Measurements from ENCODE around the gene ACAD9.

DNA sequence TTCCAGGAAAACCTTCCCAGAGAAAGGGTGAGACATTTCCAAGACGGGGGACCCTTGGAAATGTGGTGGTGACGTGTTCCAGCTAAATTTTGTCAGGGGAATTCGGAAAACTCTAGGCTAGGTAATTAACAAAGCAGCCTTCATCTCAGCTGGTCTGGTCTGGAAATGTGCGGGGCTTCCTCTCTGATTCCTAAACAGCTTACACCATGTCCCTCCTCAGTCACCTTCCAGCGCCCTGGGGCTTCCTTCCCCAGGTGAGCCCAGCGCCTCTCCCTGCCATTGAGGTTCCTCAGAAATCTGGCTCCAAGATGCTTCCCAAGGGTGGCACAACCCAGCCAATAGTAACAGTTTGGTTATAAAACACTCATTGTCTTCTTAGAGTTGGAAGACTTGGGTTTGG is 571 bp downstream of the ACAD9 start:
- TF ChIP-seq, protein P1, sequence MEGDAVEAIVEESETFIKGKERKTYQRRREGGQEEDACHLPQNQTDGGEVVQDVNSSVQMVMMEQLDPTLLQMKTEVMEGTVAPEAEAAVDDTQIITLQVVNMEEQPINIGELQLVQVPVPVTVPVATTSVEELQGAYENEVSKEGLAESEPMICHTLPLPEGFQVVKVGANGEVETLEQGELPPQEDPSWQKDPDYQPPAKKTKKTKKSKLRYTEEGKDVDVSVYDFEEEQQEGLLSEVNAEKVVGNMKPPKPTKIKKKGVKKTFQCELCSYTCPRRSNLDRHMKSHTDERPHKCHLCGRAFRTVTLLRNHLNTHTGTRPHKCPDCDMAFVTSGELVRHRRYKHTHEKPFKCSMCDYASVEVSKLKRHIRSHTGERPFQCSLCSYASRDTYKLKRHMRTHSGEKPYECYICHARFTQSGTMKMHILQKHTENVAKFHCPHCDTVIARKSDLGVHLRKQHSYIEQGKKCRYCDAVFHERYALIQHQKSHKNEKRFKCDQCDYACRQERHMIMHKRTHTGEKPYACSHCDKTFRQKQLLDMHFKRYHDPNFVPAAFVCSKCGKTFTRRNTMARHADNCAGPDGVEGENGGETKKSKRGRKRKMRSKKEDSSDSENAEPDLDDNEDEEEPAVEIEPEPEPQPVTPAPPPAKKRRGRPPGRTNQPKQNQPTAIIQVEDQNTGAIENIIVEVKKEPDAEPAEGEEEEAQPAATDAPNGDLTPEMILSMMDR (IDR thresholded peaks at IDR 0.05; ENCODE audit: insufficient read depth, low read length, poor library complexity, severe bottlenecking) = no peak
- TF ChIP-seq EZH2phosphoT487 (conservative IDR thresholded peaks at IDR 0.05; ENCODE audit: low read length) = no peak
